SK-N-SH (cell line): ENCODE results near the gene IDH2. TPM values are rescaled to one million over a fixed set of nuclear protein-coding genes. Genes with fewer than 3 reads are reported as not detected.

Experiments
- CTCF ChIA-PET: fragments of 300-600, 350-600 bp; formaldehyde crosslinking; extraction: SDS; loops from one replicate; lab custom pipeline; 2021; lab: Yijun Ruan, JAX
- POLR2A ChIA-PET: fragments of 350-600 bp; sonication (Branson Sonifier 250); formaldehyde crosslinking; extraction: SDS; loops from one replicate; lab custom pipeline; 2020; ENCODE audit warnings: antibody characterized with exemption, inconsistent platforms; lab: Yijun Ruan, JAX
- DNase-seq: peaks from one replicate; pipeline ENCODE4 v3.0.0; 2012
- H2AFZ ChIP-seq: fragments of 200-600 bp; sonication (generic); 2 replicates; pipeline ENCODE4 v1.8.1; 2016; ENCODE audit warnings: antibody characterized with exemption, mild to moderate bottlenecking, low read depth
- H3F3A ChIP-seq: fragments of 200-600 bp; sonication (generic); replicated peaks from 2 replicates; pipeline ENCODE3; 2016; ENCODE audit warnings: antibody characterized with exemption, mild to moderate bottlenecking; ENCODE audit not compliant: insufficient read depth
- H3K27ac ChIP-seq, 2 experiments: fragments of 200-500 bp in 1 of 2; fragments of 200-600 bp in 1 of 2; sonication (Bioruptor generic) in 1 of 2; sonication (generic), shearing (Covaris generic) in 1 of 2; 2 replicates each; pipeline versions ENCODE4 v1.5.1 to v1.6.1; 2014 to 2016; ENCODE audit warnings: low read depth in 2 of 2, inconsistent platforms in 1 of 2, low read length in 1 of 2, mild to moderate bottlenecking in 1 of 2, mixed read lengths in 1 of 2
- H3K27me3 ChIP-seq: fragments of 200-600 bp; sonication (generic), shearing (Covaris generic); 2 replicates; pipeline ENCODE4 v1.6.1; 2016; ENCODE audit warnings: mixed run types; ENCODE audit not compliant: insufficient read depth
- H3K36me3 ChIP-seq, 2 experiments: fragments of 200-500 bp in 1 of 2; fragments of 200-600 bp in 1 of 2; sonication (Bioruptor generic) in 1 of 2; sonication (generic) in 1 of 2; replicated peaks in 1 of 2; 2 replicates each; pipeline versions ENCODE3 to v1.5.1; 2014 to 2016; ENCODE audit warnings: low read length in 1 of 2, mild to moderate bottlenecking in 1 of 2; ENCODE audit not compliant: insufficient read depth in 2 of 2, control insufficient read depth in 1 of 2
- H3K4me1 ChIP-seq, 2 experiments: fragments of 200-500 bp in 1 of 2; fragments of 200-600 bp in 1 of 2; sonication (Bioruptor generic) in 1 of 2; sonication (generic), shearing (Covaris generic) in 1 of 2; 2 replicates each; pipeline versions ENCODE4 v1.5.1 to v1.6.1; 2014 to 2016; ENCODE audit warnings: low read depth in 1 of 2, low read length in 1 of 2, mixed run types in 1 of 2; ENCODE audit not compliant: insufficient read depth in 2 of 2, control insufficient read depth in 1 of 2
- H3K4me2 ChIP-seq: fragments of 200-600 bp; sonication (generic), shearing (Covaris generic); 2 replicates; pipeline ENCODE4 v1.6.1; 2017; ENCODE audit warnings: mixed run types
- H3K4me3 ChIP-seq, 2 experiments: fragments of 200-500 bp in 1 of 2; fragments of 200-600 bp in 1 of 2; sonication (Bioruptor generic) in 1 of 2; sonication (generic), shearing (Covaris generic) in 1 of 2; 2 replicates each; pipeline versions ENCODE4 v1.5.1 to v1.8.1; 2014 to 2016; ENCODE audit warnings: low read depth in 2 of 2, inconsistent platforms in 1 of 2, low read length in 1 of 2, mild to moderate bottlenecking in 1 of 2, mixed read lengths in 1 of 2, moderate library complexity in 1 of 2
- H3K79me2 ChIP-seq: fragments of 200-600 bp; sonication (generic); 2 replicates; pipeline ENCODE4 v1.8.1; 2017; ENCODE audit warnings: mild to moderate bottlenecking; ENCODE audit not compliant: insufficient read depth
- H3K9ac ChIP-seq: fragments of 200-600 bp; sonication (generic); 2 replicates; pipeline ENCODE4 v1.6.1; 2017; ENCODE audit warnings: mixed run types
- H3K9me2 ChIP-seq: fragments of 200-600 bp; sonication (generic); 2 replicates; pipeline ENCODE4 v1.6.1; 2017; ENCODE audit warnings: mixed run types
- H3K9me3 ChIP-seq: fragments of 200-600 bp; sonication (generic); 2 replicates; pipeline ENCODE4 v1.6.1; 2017; ENCODE audit warnings: mixed run types, mild to moderate bottlenecking, moderate library complexity
- H4K20me1 ChIP-seq: fragments of 200-600 bp; sonication (generic); 2 replicates; pipeline ENCODE4 v1.6.1; 2017; ENCODE audit warnings: mild to moderate bottlenecking, mixed run types; ENCODE audit not compliant: insufficient read depth
- ELF1 ChIP-seq: IDR thresholded peaks from 2 replicates; pipeline ENCODE4 v1.4.0; 2012
- EZH2phosphoT487 ChIP-seq: fragments of 200-600 bp; sonication (generic); IDR thresholded peaks from 2 replicates; pipeline ENCODE4 v1.6.1; 2017; ENCODE audit warnings: low read depth, mixed run types, mild to moderate bottlenecking, antibody characterized with exemption, moderate library complexity, borderline replicate concordance
- GATA2 ChIP-seq: sonication (generic); formaldehyde crosslinking; IDR thresholded peaks from 2 replicates; pipeline ENCODE4 v1.5.0; 2020; ENCODE audit warnings: mild to moderate bottlenecking, missing genetic modification reagents
- MEF2A ChIP-seq: IDR thresholded peaks from 2 replicates; pipeline ENCODE4 v1.4.0; 2012; ENCODE audit warnings: low read depth, borderline replicate concordance
- RXRA ChIP-seq: IDR thresholded peaks from 2 replicates; pipeline ENCODE4 v1.4.0; 2012; ENCODE audit warnings: low read depth, mild to moderate bottlenecking, borderline replicate concordance
- SMC3 ChIP-seq: IDR thresholded peaks from 2 replicates; pipeline ENCODE4 v1.6.1; 2012; ENCODE audit warnings: low read depth, low read length, improper control_type of control experiment
- WGBS: methylation state at CpG from one replicate; pipeline ENCODE4 v1.1.6; 2017; ENCODE audit warnings: low lambda C conversion rate; 5-methylcytosine and 5-hydroxymethylcytosine counted together
- polyA plus RNA-seq, 3 experiments: library from polyadenylated mRNA; depleted of rRNA; stranded (reverse); fragments of >200 nt; gene quantifications; 2 replicates each; pipeline ENCODE4 v1.2.3, GENCODE V29; 2012
- TF ChIP-seq, protein P1 (sequence below): IDR thresholded peaks from 2 replicates; pipeline ENCODE4 v1.4.0; 2012; ENCODE audit warnings: low read depth, borderline replicate concordance
- TF ChIP-seq, protein P2 (sequence below): IDR thresholded peaks from 2 replicates; pipeline ENCODE4; 2012
- TF ChIP-seq, protein P3 (sequence below): fragments of 150-350 bp; IDR thresholded peaks from 2 replicates; pipeline ENCODE4 v1.6.1; 2017; ENCODE audit warnings: antibody characterized with exemption, low read length, low read depth, borderline replicate concordance

The IDH2 gene
- polyA plus RNA-seq, 1 of the 3 experiments (the other 2 are of a cell fraction), result 25.2 TPM

DNA sequence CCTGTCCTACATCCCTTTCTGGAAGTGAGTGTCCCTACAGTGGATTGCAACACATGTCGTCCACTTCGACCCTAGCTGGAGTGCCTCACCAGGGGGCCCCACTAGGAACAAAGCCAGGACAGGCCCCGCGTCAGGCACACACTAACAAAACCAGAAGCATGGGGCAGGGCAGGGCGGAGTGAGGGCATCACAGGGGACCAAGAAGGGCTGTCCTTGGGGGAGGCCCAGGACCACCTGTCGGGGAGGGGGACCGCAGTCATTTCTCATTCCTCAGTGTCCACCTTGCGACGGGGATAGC is 21.9 kb downstream of the IDH2 start:
- WGBS, result 97% methylated on average over 4 of the region's 9 CpGs

DNA sequence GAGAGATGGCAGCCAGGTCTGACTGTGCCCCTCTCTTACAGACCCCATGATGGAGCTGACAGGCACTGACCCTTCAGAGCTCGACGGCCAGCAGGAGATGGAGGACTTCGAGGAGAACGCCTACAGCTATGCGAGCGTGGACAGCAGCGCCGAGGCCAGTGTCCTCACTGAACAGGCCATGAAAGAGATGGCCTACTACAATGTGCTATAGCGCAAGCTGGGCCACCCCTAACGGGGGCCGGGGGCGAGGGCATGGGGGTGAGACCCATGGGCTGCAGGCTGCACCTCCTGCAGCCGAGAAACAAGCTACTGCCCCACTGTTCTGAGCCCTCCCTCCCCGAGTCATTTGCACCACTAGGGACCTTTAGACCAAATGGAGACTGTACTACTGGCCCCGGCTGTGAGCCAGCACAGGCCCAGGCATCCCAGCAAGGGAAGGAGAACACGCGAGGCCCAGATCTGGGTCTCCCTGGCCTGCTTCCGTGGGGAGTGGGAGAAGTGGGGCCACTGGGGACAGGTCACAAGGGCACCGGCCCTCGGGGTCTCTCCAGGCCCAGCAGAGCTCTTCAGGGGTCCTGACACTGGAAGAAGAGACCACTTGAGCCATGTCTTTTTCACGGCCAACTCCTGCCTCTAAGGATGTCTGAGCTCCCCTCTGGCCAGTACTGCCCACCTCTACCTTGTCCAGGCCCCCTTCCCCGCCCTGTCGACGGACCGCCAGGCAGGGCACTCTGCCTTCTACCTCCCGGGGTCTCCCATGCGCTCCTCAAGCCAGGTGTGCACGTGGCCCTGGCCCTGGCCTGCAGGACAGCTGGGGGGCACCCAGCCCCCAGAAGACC is 22.4 kb downstream of the IDH2 start:
- ChIA-PET POLR2A (interaction anchor here (1.0 to 1.1 kb wide), 2 partner anchors 22 to 186 kb away, joined by 3 read pairs; partner anchors contain the start of genes AP3S2 and IDH2), CTCF (interaction anchor here (1.6 to 4.9 kb wide), 2 partner anchors 9 to 319 kb away, joined by 9 to 25 read pairs; no protein-coding TSS in a partner anchor)
- H3K4me3 ChIP-seq, result no peak overlapping the region

More for the DNA sequence above, 21.9 kb downstream of the IDH2 start:
- Histone ChIP-seq H3K4me2 (no peak overlapping the region), H3K79me2 (no peaks in the 10 kb centered on the region), H3K36me3 (peaks cover 4 to 13% of the 10 kb centered on the region in 2 experiments), H3K9me3 (no peaks in the 10 kb centered on the region), H3K4me1 (no peaks in the 10 kb centered on the region), H3F3A (no peaks in the 10 kb centered on the region), H4K20me1 (no peaks in the 10 kb centered on the region), H3K4me3 (no peak overlapping the region), H3K27me3 (no peaks in the 10 kb centered on the region), H3K9ac (no peak overlapping the region), H2AFZ (no peak overlapping the region), H3K9me2 (no peaks in the 10 kb centered on the region), H3K27ac (no peak overlapping the region)
- ChIA-PET CTCF (interaction anchor here (1.0 to 4.9 kb wide), 2 partner anchors 9 to 206 kb away, joined by 3 to 25 read pairs; no protein-coding TSS in a partner anchor), POLR2A (interaction anchor here (1.1 kb wide), 1 partner anchor 186 kb away, joined by 3 read pairs; the partner anchor contains the start of gene AP3S2)
- DNase-seq, result no peak
- TF ChIP-seq MEF2A (no peak), SMC3 (no peak), GATA2 (CRISPR knock-in tag) (no peak), RXRA (no peak)
- TF ChIP-seq, protein P1, sequence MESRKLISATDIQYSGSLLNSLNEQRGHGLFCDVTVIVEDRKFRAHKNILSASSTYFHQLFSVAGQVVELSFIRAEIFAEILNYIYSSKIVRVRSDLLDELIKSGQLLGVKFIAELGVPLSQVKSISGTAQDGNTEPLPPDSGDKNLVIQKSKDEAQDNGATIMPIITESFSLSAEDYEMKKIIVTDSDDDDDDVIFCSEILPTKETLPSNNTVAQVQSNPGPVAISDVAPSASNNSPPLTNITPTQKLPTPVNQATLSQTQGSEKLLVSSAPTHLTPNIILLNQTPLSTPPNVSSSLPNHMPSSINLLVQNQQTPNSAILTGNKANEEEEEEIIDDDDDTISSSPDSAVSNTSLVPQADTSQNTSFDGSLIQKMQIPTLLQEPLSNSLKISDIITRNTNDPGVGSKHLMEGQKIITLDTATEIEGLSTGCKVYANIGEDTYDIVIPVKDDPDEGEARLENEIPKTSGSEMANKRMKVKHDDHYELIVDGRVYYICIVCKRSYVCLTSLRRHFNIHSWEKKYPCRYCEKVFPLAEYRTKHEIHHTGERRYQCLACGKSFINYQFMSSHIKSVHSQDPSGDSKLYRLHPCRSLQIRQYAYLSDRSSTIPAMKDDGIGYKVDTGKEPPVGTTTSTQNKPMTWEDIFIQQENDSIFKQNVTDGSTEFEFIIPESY, result no peak
- TF ChIP-seq, protein P2, sequence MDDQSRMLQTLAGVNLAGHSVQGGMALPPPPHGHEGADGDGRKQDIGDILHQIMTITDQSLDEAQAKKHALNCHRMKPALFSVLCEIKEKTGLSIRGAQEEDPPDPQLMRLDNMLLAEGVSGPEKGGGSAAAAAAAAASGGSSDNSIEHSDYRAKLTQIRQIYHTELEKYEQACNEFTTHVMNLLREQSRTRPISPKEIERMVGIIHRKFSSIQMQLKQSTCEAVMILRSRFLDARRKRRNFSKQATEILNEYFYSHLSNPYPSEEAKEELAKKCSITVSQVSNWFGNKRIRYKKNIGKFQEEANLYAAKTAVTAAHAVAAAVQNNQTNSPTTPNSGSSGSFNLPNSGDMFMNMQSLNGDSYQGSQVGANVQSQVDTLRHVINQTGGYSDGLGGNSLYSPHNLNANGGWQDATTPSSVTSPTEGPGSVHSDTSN, result no peak
- TF ChIP-seq, protein P3, sequence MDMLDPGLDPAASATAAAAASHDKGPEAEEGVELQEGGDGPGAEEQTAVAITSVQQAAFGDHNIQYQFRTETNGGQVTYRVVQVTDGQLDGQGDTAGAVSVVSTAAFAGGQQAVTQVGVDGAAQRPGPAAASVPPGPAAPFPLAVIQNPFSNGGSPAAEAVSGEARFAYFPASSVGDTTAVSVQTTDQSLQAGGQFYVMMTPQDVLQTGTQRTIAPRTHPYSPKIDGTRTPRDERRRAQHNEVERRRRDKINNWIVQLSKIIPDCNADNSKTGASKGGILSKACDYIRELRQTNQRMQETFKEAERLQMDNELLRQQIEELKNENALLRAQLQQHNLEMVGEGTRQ, result no peak

More for the DNA sequence above, 22.4 kb downstream of the IDH2 start:
- Histone ChIP-seq H3K9me2 (no peaks in the 10 kb centered on the region), H3K27ac (no peak overlapping the region), H3K4me1 (no peaks in the 10 kb centered on the region), H3K79me2 (no peaks in the 10 kb centered on the region), H4K20me1 (no peaks in the 10 kb centered on the region), H3K9ac (no peak overlapping the region), H3K9me3 (no peaks in the 10 kb centered on the region), H3F3A (no peaks in the 10 kb centered on the region), H3K27me3 (no peaks in the 10 kb centered on the region), H3K4me2 (no peak overlapping the region), H3K36me3 (peaks cover 4 to 11% of the 10 kb centered on the region in 2 experiments), H2AFZ (no peak overlapping the region)
- 94% methylated on average over 20 of the region's 28 CpGs for WGBS
- no peak for DNase-seq
- TF ChIP-seq EZH2phosphoT487 (no peak), MEF2A (no peak), ELF1 (no peak)
- TF ChIP-seq, protein P3, result no peak
